Measurements from ENCODE around the gene CFL1.

Gene CFL1

DNA sequence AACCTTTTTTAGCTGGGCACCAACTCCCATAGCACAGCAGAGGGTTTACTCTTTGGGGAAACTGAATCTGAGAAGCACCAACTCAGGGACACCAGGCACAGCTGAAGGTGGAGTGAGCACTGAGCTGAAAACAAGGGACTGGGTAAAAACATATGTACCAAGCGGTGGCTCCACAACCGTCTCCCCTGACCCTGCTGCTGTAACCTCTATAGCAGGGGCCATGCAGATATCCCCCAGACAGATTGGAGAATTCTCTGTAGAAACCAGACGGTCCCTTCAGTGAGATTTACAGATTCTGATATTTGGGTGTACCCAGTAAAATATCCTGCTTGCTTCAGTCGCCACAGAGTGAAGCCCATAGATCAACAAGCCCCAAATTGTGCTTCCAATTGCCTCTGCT, 28.5 kb downstream of the CFL1 start:
- no peak for DNase-seq

DNA sequence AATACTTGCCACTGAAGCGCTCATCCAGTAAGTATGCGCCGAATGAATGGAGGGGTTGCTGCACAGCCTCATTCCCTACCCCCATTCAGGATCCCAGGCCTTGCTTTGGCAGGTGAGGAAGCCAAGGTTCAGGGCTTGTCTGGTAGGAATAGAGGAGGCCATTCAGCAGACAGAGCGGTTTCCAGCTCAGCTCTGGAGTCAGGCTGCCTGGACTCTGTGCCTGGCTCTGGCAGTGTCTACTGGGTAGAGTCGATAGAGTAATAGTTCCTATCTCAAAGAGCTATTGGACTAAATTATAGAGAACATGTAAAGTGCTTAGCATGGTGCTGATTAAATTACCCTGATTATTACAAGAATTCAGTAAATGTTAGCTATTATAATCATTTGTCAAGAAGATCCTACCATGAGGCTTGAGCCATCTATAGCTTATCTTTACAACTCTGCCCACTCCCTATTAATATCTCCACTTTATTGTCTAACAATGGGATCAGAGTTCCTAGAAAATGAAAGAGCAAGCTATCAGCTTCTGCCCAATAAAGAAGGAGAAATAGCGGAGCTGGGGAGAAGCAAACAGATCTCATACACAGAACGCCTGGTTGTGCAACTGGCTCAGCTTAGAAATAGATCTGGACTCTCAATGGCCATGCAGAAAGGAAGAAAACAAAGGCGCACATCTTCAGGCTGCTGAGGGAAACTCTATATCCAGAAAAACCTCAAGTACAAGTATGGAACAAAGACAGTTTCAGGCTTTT, 30.8 kb downstream of the CFL1 start:
- no peak for DNase-seq

DNA sequence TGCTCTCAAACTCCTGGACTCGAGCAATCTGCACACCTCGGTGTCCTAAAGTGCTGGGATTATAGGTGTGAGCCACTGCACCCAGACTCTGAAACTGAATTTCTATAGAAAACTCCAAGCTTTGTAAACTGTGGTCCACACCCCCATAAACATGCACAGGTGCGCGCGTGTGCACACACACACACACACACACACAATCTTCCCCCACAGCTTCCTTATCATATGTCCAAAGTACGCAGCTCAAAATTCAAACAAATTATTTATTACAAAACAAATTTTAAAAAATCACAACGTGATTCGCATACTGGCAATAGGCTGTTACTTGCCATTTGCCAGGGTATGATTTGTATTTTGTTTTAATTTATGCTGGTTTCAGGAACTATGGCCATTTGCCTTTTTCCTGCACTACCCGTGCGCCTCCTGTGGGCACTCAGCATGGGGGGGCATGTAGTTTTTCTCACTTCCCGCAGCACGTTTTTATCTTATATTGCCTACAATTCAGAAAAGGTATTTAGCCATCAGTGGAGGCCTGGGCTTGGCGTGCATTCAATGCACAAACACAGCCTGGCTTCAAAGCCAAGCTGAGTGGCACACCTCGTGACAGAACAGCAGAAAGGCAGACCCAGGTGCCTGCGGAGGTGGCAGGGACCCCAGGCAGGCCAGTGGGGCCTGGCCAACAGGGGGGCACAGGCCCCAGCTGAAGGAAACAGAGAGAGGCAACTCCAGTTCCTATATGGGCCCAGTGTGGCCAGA, 35.0 kb downstream of the CFL1 start:
- no peak for DNase-seq

DNA sequence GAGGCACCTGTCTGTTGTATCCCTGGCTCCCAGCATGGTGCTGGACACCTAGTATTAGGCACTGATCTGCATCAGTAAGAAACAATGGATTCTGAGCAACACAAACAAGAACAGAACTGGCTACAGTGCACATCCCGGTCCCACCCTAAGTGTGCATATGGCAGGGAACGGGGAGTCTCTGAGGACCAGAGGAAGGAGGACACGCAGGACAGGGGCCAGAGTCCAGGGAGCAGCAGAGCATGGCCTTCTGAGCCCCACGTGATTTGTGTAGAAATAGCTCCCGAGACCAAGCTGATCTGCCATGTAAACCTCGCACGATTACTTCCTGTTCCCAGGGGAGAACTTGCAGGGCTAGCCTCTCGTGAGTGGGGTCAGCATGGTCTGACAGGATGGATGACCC, 36.9 kb downstream of the CFL1 start:
- DNase-seq, result no peak

GRCh38 chr11:65817835-65818680, 39.9 kb downstream of the CFL1 start:
- DNase-seq, result peak; percentile 95

- no peak for DNase-seq
These were observed 40.6 kb downstream of the CFL1 start for GRCh38 chr11:65817312-65817834.

DNA sequence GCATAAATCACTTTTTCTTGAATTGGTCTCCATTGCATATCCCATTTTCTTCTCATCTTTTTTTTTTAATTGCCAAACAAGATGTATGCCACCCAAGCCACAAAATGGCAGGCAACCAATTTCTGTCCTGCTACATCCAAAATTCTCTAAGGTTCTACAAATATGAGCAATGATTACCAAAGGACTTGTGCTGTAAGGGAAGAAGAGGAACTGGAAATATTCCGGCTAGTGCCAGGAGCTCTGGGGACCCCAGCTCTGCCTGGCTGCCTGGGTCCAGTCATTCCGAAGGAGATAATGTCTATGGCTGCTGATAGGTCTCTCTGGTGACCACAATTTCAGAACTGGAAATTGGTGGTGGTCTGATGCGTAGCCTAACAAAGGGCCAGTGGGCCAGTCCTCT, 41.3 kb downstream of the CFL1 start:
- DNase-seq, result no peak

- DNase-seq, result no peak
These were observed 42.9 kb downstream of the CFL1 start for GRCh38 chr11:65814986-65815565.

GRCh38 chr11:65814131-65814985, 43.6 kb downstream of the CFL1 start:
- no peak for DNase-seq

DNA sequence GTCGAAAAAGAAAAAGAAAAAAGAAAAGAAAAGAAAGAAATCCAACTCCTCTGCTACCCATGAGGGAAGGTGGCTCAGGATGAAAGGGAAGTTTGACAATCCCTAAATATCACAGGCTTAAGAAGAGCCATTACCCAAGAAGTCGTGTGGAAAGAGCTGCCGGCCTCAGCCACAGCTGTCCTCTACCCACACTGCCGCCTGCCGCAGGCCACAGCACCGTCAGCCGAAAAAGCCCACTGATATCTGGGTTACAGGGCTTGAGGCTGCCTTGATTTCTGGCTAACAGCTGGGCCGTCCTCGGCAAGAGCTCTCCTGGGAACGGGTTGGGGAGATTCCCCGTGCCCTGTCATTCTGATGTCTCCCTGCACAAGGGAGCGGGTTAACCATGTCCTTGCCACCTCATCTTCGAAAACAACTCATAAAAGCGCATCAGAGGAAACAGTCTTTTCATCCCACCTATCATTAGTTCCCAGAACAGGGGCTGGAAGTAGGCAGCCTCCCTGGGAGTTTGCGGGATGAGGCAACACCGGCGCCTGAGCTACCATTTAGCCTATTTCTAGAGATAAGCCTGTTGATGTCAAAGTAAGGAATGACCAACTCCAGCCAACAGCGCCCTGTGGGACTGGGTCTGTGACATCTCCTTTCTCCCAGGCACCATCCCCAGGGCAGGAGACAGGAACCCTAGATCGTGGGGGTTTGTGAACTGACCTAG, 46.1 kb downstream of the CFL1 start:
- DNase-seq, result no peak

GRCh38 chr11:65810046-65810868, 47.7 kb downstream of the CFL1 start:
- no peak for DNase-seq

DNA sequence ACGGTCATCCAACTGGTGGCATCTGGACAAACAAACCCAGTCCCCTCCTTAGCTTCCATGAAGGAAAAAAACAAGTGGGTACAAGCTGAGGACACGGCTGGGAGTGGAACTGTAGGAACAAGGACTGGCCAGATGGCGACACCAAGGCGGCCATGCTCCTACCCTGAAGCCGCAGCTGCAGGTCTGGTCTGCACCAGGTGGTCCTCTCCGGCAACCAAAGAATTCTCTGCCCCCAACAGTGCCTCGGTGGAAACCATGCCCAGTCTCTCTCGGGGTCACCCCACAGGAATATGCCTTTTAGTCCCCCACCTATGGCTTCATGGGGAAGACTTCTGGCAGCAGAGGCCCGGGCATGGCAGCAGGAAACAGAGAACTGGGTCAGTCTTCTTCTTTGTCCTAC, 48.5 kb downstream of the CFL1 start:
- DNase-seq, result no peak

DNA sequence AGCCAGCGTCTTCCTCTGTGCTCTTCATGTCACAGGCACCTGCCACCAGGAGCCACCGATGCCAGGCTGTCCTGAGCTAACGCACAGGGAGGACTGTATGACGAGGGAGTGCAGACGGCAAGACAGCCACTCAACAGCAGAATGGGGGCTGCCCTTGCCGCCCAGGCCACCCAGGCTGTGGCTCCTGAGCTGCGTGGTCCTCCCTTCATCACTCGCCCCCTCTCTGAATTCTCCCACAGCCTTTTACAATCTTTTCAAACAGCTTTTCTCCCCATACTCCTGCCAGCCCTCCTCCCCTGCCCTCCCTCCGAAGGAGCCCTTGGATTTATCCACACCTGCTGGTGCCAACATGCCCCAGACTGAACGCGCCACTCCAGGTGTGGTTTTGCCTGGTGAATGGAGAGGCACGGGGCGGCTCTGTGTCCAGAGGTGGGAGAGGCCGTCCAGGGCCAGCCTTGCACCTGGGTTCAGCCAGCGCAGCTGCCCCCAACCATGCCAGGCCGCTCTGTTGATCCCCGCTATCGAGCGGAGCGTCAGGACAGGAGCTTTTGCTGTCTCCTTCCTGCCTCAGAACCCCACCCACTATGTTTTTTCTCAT, 49.1 kb downstream of the CFL1 start:
- no peak for DNase-seq

DNA sequence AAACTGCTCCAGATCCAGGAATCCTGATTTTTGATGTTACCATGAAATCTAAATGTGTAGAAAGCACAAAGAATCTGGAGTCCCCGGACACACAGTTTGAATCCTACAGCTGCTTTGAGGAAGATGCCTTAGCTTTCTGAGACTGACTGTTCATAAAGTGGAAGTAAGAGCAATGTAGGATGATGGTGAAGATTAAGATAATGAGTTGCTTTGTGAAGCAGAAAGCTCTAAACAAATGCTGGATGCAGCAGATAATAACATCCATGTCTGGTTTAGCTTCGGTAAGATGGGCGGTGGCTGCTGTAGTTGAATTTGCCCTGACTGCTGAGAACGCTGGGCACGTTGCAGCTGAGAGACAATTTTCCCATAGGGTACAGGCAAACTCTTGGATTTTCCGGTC, 51.0 kb downstream of the CFL1 start:
- no peak for DNase-seq
